ENCODE results near the gene ADPRHL1.
"Not testable (repeated sequence)": the region's sequence is repeated elsewhere in the genome, so short reads cannot be mapped to it uniquely, and the experiment has no call there.

The ADPRHL1 gene

DNA sequence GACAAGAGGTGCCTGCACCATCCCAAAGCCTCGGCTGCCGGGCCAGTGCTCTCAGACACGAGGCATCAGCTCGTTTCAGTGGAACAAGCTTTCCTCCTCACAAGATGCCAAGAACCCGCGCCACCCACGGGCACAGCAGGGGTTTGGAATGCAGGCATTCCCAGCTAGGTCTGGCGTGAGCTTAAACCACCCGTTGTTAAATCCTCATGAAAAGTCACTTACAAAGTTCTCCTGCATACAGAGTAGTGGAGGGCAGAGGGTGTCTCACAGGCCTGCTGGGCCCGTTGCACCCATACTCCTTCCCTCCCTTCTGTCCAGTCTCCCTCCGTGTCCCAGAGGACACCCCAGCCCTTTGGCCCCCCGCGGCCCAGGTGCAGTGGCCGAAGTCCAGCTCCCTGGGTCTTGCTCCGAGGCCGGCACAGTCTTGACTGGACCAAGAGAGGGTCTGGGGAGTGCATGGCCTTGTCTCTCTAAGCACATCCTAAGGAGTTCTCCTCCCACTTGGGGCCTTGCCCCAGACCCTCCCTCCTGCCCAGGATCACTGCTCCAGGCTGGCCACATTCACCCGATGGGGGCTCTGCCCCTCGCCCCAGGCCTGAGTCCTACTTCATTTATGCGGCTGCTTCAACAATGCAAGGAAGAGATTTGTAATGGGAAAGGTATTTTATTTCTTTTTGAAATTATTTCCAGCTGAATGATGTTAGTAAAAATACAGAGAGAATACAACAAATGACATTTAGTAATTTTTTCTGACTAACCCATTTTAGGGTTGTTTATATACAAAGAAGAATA lies 54.1 kb downstream of the ADPRHL1 start:
- no peak for DNase-seq

DNA sequence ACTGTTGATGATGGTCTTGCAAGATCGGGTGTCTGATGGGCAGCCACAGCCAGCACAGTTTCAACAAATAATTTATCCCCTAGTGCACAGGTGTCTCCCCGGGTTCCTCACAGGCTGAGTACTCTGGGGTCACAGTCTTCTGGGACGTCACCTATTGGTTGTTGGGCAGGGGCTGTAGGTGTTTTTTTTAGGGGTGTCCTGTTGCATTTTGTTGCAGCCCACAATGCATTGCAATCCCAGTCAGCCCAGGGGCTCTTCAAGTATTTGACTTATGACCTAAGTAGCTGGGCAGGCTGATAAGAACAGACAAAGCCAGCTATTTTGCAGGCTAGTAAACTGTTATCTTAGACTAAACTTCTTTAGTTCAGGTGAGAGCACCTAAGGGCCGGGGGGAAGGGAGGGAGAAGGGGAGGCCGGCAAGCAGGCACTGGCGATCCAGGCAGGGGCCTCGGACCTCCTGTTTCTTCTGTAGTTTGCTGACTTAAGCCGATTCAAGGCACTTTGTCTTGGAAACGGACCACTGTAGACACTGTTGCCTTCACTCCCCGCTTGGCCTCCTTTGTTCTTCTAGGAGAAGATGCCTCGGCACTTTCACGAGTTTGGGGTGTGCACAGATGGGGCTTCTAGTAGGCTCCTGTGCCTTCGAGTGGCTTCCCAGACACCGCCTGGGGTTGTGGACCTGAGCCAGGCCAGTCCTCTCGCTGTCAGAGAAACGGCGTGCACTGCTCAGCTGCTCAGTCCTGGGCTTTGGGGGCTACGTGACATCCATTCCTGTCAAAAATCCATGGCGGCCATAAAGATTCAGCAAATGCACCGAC lies 55.5 kb downstream of the ADPRHL1 start:
- DNase-seq: no peak

DNA sequence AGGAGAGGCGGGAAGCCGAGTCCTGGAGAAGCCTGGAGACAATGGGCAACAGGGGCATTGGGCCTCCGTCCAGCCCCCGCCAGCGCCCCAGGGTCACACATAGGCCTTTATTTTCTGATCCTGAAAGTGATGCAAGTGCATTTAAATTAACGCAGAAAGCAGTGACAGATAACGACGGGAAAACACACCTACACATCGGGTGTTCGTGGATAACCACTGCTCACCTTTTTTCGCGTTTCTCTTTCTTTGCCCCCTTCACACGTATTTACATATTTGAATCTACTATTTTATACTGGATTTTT lies 59.0 kb downstream of the ADPRHL1 start:
- DNase-seq: no peak

DNA sequence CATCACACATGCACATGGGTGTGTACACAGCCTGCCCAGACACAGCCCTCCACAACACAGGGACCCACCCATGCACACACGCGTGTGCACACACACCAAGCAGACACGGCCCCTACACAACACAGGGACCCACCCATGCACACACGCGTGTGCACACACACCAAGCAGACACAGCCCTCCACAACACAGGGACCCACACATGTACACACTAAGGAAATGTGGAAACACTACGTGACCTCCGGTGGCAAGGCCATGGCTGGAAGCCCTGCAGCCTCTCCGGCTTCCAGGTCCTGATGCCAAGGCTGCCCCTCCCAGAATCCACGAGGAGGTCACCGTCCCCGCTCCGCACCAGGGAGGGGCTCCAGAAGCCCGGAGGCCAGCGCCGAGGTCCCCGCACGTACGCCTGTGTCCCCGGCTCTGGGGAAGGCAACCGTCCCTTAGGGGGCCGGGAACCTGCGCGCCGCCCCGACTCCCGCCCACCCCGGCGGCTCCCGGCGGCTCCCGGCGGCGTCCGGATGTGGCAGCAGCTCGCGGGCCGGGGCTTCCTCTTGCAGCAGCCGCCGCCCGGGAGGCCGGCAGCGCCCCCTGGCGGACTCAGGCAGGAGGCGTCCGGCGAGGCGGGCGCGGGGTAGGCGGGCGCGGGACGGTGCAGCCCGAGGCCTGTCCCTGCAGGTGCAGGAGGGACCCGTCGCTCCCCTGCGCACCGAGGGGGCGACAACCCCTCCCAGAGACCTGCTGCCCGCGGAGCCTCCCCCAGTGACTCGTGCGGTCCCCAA lies 59.5 kb downstream of the ADPRHL1 start:
- DNase-seq: peak; percentile 59

DNA sequence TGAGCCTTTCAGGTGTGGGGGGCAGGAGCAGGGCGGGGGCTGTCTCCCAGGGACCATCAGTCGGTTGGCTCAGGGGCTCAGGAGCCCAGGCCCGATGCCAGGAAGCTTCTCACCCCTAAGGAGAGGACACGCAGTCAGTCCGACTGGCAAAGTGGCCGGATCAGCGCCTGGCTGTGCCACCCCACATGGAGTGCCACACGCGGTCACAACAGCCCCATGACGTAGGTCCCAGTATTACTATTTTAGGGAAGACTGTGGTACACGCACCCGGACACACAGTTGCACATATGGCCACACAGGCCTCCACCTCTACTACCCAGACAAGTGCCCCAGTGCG lies 60.1 kb downstream of the ADPRHL1 start:
- no peak for DNase-seq

DNA sequence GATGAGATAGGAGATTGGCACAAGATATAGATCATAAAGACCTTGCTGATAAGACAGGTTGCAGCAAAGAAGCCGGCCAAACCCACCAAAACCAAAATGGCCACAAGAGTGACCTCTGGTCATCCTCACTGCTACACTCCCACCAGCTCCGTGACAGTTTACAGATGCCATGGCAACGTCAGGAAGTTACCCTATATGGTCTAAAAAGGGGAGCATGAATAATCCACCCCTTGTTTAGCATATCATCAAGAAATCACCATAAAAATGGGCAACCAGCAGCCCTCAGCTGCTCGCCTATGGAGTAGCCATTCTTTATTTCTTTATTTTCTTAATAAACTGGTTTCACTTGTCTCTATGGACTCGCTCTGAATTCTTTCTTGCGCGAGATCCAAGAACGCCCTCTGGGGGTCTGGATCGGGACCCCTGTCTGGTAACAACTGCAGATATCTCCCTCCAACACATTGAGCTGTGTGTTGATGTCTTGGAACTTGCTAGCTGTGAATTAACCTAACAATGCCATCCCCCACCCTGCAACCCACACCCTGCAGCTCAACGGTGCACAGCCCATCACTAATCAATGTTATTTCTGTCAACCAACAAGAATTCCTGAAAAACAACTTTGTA lies 62.3 kb downstream of the ADPRHL1 start:
- DNase-seq: no peak

DNA sequence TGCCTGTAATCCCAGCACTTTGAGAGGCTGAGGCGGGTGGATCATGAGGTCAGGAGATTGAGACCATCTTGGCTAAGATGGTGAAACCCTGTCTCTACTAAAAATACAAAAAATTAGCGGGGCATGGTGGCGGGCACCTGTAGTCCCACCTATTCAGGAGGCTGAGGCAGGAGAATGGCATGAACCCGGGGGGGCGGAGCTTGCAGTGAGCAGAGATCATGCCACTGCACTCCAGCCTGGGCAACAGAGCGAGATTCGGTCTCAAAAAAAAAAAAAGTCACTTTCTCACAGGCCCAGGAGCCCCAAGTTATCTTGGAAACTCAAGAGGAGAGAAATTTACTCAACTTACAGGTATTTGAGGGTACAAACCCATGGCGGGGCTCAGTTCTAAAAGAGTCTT lies 63.7 kb downstream of the ADPRHL1 start:
- not testable (repeated sequence) for DNase-seq

DNA sequence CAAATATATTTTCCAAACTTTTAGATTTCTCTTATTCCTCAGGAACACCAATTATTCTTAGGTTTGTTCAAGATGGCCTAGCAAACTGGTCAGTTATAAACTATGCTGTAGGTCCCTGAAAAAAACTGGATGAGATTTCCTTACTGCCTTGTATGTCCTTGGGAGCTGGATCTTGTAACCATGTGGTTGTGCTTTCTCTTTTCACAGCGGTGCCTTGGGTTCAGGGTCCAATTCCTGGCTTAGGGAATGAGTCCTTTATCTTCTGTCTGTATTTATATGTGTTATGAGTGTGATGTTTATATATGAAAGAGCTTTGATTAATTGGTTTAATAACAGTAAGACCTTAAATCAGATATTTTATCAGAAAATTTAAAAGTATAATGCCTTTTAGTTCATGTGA lies 65.9 kb downstream of the ADPRHL1 start:
- no peak for DNase-seq

DNA sequence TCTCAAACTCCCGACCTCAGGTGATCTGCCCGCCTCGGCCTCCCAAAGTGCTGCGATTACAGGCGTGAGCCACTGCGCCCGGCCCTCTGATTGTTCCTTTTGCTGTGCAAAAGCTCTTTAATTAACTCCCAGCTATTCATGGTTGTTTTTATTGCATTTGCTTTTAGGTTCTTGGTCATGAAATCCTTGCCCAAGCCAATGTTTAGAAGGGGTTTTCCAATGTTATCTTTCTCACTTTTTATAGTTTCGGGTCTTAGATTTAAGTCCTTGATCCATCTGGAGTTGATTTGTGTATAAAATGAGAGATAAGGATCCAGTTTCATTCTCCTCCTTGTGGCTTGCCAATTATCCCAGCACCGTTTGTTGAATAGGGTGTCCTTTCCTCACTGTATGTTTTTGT lies 70.2 kb downstream of the ADPRHL1 start:
- DNase-seq: no peak

DNA sequence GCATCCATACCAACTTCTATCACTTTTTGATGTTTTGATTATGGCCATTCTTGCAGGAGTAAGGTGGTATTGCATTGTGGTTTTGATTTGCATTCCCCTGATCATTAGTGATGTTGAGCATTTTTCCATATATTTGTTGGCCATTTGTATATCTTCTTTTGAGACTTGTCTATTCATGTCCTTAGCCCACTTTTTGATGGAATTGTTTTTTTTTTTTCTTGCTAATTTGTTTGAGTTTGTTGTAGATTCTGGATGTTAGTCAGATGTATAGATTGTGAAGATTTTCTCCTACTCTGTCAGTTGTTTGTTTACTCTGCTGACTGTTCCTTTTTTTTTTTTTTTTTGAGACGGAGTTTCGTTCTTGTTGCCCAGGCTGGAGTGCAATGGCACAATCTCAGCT lies 70.7 kb downstream of the ADPRHL1 start:
- DNase-seq: not testable (repeated sequence)

DNA sequence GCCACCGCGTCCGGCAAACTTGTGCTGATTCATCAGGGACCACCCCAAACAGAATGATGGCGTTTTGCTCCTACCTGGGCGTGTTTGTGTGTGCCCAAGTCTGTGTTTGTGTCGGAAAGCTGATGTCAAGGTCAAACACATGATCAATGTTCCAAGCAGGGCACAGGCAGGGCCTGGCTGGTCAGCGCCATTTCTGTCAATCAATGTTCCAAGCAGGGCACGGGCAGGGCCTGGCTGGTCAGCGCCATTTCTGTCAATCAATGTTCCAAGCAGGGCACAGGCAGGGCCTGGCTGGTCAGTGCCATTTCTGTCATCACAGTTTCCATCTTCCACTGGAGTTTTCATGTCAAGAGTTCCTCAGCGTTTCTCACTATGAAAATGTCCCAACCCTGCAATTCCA lies 74.5 kb downstream of the ADPRHL1 start:
- no peak for DNase-seq

DNA sequence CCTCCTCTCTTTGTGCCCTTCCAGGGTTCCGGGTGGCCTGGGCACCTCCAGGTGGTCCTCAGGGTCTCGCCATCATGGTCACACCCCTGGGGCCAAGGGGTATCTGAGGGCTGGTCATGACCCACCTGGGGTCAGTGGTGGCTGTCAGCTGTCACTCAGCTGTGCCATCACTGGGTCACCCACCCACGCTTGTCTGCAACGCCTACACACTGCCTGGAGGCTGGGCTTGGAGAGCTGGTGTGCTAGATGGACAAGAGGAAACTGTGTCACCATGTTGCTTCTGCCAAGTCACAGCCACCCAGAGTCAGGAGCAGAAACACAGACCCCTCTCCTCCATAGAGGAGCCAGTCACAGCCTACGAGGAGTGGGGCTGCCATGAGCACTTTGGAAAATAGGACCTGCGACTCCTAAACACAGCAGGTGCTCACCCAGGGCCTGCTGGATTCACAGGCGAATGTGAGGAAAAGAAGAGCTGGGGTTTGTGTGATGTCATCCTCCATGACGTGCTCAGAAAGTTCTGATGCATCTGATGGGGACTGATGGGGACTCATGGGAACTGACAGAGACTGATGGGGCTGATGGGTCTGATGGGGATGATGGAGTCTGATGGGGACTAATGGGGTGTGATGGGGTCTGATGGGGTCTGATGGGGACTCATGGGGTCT lies 78.6 kb downstream of the ADPRHL1 start:
- DNase-seq: no peak

DNA sequence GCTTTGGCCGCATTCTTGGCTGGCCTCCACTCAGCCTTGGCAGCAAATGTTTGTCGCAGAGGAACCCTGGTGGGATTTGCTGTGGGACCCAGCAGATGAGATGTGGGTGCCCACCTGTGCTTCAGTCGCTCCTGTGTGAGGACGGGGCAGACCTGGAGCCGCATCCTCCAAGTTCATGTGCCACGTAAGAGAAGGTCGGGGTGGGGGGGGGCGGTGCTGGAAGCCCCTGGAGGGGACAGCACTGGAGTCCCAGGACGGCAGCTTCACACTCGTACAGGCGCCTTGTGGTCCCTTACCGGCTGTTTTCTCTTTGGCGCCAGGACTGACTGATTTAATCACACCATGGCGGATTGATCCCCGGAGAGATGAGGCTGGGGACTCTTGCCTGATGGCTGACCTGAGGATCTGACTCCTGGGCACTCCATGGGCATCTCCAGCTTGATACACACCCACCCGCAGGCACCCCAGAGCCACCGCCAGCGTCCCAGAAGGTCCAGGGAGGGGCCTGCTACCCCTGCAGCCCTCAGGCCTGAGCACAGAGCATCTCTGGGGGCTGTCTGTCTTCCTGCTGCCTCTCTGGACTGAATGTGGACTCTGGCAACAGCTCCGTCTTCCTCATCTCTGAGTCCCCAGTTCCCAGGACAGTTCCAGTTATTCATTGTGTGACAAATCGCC lies 79.3 kb downstream of the ADPRHL1 start:
- no peak for DNase-seq

DNA sequence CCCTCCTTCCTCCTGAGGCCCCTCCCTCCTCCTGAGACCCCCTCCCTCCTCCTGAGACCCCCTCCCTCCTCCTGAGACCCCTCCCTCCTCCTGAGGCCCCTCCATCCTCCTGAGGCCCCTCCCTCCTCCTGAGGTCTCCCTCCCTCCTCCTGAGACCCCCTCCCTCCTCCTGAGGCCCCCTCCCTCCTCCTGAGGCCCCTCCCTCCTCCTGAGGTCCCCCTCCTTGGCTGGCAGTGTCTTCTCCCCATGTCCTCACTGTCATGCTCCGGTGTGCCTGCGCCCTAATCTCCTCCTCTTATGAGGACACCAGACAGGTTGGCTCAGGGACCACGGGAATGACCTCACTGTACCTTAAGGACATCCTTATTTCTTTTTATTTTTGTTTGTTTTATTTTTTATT lies 81.6 kb downstream of the ADPRHL1 start:
- DNase-seq: not testable (repeated sequence)

DNA sequence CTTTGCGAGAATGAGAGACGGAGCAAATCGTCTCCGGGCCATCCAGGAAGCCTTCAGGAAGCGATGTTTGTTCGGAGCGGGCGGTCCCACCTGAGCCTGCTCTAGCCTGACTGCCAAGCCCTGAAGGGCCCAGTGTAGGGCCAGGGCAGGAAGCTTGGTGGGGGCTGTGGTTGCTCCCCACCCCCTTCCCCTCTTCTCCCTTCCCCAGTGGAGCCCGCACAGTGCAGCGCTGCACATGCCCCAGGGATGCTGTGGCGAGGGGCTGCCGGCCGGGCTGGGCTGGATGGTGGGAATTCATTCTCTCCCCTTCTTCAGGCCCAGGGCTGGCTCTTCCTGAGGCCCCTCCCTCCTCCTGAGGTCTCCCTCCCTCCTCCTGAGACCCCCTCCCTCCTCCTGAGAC lies 82.2 kb downstream of the ADPRHL1 start:
- DNase-seq: no peak

DNA sequence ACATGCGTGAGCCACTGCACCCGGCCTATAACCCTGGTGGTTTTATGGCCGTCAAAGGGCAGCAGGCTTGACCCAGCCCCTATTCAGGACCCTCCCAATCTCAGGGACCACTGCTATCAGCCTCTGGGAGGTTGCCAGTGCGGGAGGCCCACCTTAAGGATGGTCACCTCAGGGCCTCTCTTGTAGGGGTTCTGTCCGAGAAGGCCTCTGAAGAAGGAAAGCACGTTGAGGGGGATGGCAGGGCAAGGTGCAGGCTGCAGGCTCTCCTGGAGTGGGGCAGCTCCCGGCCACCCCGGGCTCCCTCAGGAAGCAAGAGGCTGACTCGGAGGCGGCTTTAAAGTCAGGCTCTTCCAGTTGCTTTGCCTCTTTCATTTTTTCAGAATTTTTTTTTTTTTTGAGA lies 83.4 kb downstream of the ADPRHL1 start:
- DNase-seq: no peak

DNA sequence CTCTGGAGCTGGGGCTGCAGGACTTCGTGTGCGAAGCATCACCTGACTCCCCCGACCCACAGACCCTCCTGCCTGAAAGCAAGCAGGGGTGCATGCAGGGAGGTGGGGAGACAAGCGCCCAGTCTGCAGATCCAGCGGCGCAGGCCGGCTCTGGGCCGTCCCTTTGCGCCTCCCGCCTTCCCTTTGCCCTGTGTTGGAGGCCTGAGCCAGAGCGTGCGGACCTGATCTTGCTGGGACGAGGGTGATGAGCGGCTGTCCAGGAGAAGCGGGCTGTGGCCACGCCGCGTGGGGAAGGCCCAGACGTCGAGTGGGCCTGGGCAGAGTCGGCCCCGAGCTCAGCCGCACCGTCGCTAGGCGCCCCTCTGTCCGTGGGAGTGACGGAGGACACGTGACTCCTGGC lies 84.1 kb downstream of the ADPRHL1 start:
- DNase-seq: no peak

DNA sequence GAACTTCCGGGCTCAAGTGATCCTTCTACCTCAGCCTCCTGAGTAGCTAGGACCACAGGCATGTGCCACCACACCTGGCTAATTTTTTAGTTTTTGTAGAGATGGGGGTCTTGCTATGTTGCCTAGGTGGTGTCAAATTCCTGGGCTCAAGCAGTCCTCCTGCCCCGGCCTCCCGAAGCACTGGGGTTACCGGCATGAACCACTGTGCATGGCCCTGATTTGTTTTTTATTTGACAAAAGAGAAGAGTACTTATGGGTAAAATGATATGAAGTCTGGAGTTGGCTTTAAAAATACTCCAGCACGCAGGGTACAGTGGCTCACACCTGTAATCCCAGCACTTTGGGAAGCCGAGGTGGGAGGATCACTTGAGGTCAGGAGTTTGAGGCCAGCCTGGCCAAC lies 84.9 kb downstream of the ADPRHL1 start:
- not testable (repeated sequence) for DNase-seq

DNA sequence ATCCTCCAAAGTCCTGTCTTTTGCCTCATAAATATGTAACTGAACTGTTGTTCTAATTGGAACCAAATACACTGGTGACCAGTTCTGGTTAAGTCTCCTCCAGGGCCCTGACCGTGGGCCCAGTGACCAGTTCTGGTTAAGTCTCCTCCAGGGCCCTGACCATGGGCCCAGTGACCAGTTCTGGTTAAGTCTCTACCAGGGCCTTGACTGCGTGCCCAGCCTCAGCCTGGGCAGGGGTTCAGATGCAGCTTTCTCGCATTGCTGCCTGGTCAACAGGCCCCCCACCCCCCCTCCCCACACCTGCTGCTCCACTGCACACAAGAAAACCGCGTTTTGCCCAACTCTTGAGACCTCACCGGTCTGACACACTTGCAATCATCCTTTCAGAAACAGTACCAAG lies 85.5 kb downstream of the ADPRHL1 start:
- DNase-seq: no peak

DNA sequence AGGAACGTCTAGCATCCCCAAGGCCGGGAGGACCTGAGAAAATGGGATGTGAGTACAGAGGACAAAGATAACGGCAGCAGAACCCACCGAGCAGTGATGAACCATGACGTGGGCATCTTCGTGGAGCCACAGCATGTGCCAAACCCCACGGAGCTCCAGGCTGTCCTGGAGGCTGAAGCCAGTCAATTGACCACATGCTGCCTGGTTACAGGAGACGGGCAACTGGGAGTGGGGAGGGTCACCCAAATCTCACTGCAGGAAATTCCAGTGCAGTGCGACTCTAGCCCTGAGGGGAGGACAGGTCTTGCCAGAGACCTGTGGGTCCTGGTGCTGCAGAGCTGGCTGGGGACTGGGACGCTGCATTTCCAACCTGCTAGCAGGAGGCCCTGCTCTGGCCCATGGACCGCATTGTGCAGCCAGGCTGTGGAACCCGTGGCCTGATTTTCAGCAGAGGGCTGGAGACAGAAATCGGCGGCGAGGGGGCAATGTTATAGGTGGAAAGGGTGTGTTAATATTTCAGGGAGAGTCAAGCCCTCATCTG lies 86.2 kb downstream of the ADPRHL1 start:
- no peak for DNase-seq

DNA sequence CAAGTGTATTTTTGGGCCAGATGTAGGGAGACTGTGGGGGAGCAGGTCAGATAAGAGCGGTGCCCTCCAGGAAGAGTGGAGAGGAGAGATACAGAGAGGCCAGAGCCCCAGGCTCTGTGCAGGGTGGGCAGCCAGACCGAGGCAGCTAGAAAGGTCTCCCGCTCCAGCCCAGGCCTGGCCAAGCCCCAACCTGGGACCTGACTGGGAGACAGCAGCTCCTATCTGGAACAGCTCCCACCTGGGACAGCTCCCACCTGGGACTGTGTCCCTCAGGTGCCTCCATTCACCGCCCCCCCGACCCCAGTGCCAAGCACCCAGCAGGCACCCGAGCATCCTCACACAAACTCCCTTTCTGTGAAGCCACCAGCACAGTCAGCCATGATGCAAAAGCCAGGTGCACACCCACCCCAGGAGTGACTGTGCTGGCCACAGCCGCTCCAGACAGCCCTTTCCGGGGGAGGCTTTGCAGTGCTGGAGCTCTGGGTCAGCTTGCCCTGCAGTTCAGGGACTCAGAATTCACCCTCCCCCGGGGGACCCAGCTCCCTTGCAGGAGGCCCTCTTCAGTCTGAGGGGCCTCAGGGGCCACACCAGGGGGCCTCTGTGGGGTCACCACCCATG lies 87.2 kb downstream of the ADPRHL1 start:
- no peak for DNase-seq

DNA sequence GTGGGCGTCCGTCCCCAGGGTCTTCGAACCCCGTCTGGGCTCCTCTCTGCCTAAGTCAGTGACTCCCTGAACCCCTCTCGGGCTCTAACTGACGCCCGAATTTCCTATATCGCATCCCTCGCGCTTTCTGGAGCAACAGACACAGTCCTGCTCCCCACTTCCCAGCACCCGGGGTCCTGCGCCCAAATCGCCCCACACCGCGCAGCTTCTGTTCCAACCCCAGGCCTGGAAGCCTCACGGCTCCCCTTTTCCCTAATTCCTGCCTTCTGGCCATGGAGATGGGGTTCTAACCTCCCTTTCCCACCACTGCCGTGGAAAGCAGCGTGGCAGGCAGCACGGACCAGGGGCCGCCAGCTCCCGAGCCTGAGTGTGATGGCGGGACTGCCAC lies 87.7 kb downstream of the ADPRHL1 start:
- DNase-seq: no peak
